ENCODE results near the gene BSG.
"Not testable (repeated sequence)": the region's sequence is repeated elsewhere in the genome, so short reads cannot be mapped to it uniquely, and the experiment has no call there.

BSG gene

GRCh38 chr19:608155-609003, 36.0 kb downstream of the BSG start:
- DNase-seq: no peak

GRCh38 chr19:609004-609346, 36.6 kb downstream of the BSG start:
- no peak for DNase-seq

- no peak for DNase-seq
Observed at GRCh38 chr19:610071-610800, 37.8 kb downstream of the BSG start.

GRCh38 chr19:610801-611480, 38.5 kb downstream of the BSG start:
- DNase-seq: no peak

GRCh38 chr19:611481-611868, 39.1 kb downstream of the BSG start:
- no peak for DNase-seq

GRCh38 chr19:612941-613340, 40.5 kb downstream of the BSG start:
- DNase-seq: no peak

- DNase-seq: no peak
Observed at GRCh38 chr19:613732-614567, 41.6 kb downstream of the BSG start.

GRCh38 chr19:615619-616018, 43.2 kb downstream of the BSG start:
- DNase-seq: no peak

- DNase-seq: no peak
Observed at GRCh38 chr19:616062-616700, 43.8 kb downstream of the BSG start.

- no peak for DNase-seq
Observed at GRCh38 chr19:616747-617526, 44.5 kb downstream of the BSG start.

- DNase-seq: no peak
Observed at GRCh38 chr19:617551-618246, 45.3 kb downstream of the BSG start.

GRCh38 chr19:618247-618619, 45.8 kb downstream of the BSG start:
- no peak for DNase-seq

- no peak for DNase-seq
Observed at GRCh38 chr19:618674-619285, 46.4 kb downstream of the BSG start.

- no peak for DNase-seq
Observed at GRCh38 chr19:619286-620002, 47.0 kb downstream of the BSG start.

- DNase-seq: no peak
Observed at GRCh38 chr19:620166-620862, 47.9 kb downstream of the BSG start.

- not testable (repeated sequence) for DNase-seq
Observed at GRCh38 chr19:621191-621590, 48.8 kb downstream of the BSG start.

GRCh38 chr19:621819-622218, 49.4 kb downstream of the BSG start:
- DNase-seq: no peak

GRCh38 chr19:622666-623065, 50.3 kb downstream of the BSG start:
- no peak for DNase-seq

Measured in NCI-H146 (cell line).